DOHH2 (cell line): ENCODE data around the gene C8A.

Experiments
- H3F3A ChIP-seq: fragments of 200-600 bp; sonication (generic), shearing (Covaris generic); 2 replicates; pipeline ENCODE4 v1.6.0; 2016; ENCODE audit warnings: antibody characterized with exemption, mild to moderate bottlenecking; ENCODE audit not compliant: control insufficient read depth, insufficient read depth
- H3K27ac ChIP-seq: fragments of 200-600 bp; sonication (generic); 2 replicates; pipeline ENCODE4 v1.5.1; 2014; ENCODE audit warnings: low read depth, mild to moderate bottlenecking, low read length, moderate library complexity
- H3K27me3 ChIP-seq: fragments of 200-600 bp; sonication (generic); 2 replicates; pipeline ENCODE4 v1.6.1; 2014; ENCODE audit warnings: mild to moderate bottlenecking, low read length, mixed read lengths; ENCODE audit not compliant: control insufficient read depth
- H3K36me3 ChIP-seq: fragments of 200-600 bp; sonication (generic); 2 replicates; pipeline ENCODE4 v1.6.1; 2014; ENCODE audit warnings: mild to moderate bottlenecking, low read length, moderate library complexity, mixed read lengths; ENCODE audit not compliant: control insufficient read depth
- H3K4me1 ChIP-seq: fragments of 200-600 bp; sonication (generic); 2 replicates; pipeline ENCODE4 v1.6.1; 2014; ENCODE audit warnings: mild to moderate bottlenecking, low read length, mixed read lengths; ENCODE audit not compliant: control insufficient read depth
- H3K4me2 ChIP-seq: fragments of 200-600 bp; sonication (generic); 2 replicates; pipeline ENCODE4 v1.6.0; 2014; ENCODE audit warnings: mild to moderate bottlenecking, low read length, moderate library complexity
- H3K4me3 ChIP-seq: fragments of 200-600 bp; sonication (generic); 2 replicates; pipeline ENCODE4 v1.5.1; 2014; ENCODE audit warnings: mild to moderate bottlenecking, low read length, mixed read lengths
- H3K79me2 ChIP-seq: fragments of 200-600 bp; sonication (generic); 2 replicates; pipeline ENCODE4 v1.6.1; 2014; ENCODE audit warnings: mild to moderate bottlenecking, low read length, mixed read lengths; ENCODE audit not compliant: control insufficient read depth
- H3K9me2 ChIP-seq: fragments of 200-600 bp; sonication (generic); replicated peaks from 2 replicates; pipeline ENCODE4 v1.6.1; 2014; ENCODE audit warnings: mild to moderate bottlenecking, low read length, mixed read lengths; ENCODE audit not compliant: control insufficient read depth
- H3K9me3 ChIP-seq: fragments of 200-600 bp; sonication (generic); 2 replicates; pipeline ENCODE4 v1.6.1; 2014; ENCODE audit warnings: antibody characterized with exemption, low read length, mixed read lengths; ENCODE audit not compliant: control insufficient read depth, insufficient read depth
- H4K20me1 ChIP-seq: fragments of 200-600 bp; sonication (generic); 2 replicates; pipeline ENCODE4 v1.6.0; 2014; ENCODE audit warnings: low read depth, mild to moderate bottlenecking, antibody characterized with exemption, low read length, moderate library complexity; ENCODE audit not compliant: control insufficient read depth, insufficient read depth
- EZH2phosphoT487 ChIP-seq: fragments of 200-600 bp; sonication (generic); IDR thresholded peaks from 2 replicates; pipeline ENCODE4 v1.6.1; 2017; ENCODE audit warnings: borderline replicate concordance, mild to moderate bottlenecking, antibody characterized with exemption, low read length, moderate library complexity, mixed read lengths
- TF ChIP-seq, protein P1 (sequence below): fragments of 200-600 bp; sonication (generic); IDR thresholded peaks from one replicate; pipeline ENCODE4 v1.5.1; 2014; ENCODE audit warnings: antibody characterized with exemption, mild to moderate bottlenecking, low read depth, low read length; ENCODE audit not compliant: poor library complexity, severe bottlenecking

C8A gene

DNA sequence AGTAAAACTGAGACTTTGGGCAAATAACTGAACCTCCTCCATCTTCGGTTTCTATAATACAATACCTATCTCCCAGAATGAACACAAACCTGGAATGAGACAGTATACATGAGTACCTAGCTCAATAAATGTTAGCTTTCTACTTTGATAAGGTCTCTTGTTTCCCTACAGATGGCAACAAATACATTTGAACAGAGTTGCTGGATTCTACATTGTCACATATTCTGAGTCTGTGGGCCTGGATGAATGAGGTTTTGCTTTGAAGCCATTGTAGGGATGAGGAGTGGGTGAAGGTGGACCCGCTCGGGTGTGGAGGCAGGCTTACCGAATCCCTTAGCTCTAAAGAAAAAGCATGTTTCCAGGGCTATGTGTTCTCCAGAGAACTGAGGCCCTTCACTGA, 21.5 kb upstream of the C8A start:
- Histone ChIP-seq H3K79me2 (no peaks in the 10 kb centered on the region), H3K9me2 (no peaks in the 10 kb centered on the region), H3K36me3 (no peaks in the 10 kb centered on the region), H3K4me3 (no peak overlapping the region), H3K27ac (no peak overlapping the region), H3F3A (no peaks in the 10 kb centered on the region), H3K27me3 (no peaks in the 10 kb centered on the region), H4K20me1 (no peaks in the 10 kb centered on the region), H3K4me2 (no peak overlapping the region), H3K9me3 (no peaks in the 10 kb centered on the region), H3K4me1 (no peaks in the 10 kb centered on the region)
- TF ChIP-seq, protein P1, sequence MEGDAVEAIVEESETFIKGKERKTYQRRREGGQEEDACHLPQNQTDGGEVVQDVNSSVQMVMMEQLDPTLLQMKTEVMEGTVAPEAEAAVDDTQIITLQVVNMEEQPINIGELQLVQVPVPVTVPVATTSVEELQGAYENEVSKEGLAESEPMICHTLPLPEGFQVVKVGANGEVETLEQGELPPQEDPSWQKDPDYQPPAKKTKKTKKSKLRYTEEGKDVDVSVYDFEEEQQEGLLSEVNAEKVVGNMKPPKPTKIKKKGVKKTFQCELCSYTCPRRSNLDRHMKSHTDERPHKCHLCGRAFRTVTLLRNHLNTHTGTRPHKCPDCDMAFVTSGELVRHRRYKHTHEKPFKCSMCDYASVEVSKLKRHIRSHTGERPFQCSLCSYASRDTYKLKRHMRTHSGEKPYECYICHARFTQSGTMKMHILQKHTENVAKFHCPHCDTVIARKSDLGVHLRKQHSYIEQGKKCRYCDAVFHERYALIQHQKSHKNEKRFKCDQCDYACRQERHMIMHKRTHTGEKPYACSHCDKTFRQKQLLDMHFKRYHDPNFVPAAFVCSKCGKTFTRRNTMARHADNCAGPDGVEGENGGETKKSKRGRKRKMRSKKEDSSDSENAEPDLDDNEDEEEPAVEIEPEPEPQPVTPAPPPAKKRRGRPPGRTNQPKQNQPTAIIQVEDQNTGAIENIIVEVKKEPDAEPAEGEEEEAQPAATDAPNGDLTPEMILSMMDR = no peak
- TF ChIP-seq EZH2phosphoT487 = no peak

DNA sequence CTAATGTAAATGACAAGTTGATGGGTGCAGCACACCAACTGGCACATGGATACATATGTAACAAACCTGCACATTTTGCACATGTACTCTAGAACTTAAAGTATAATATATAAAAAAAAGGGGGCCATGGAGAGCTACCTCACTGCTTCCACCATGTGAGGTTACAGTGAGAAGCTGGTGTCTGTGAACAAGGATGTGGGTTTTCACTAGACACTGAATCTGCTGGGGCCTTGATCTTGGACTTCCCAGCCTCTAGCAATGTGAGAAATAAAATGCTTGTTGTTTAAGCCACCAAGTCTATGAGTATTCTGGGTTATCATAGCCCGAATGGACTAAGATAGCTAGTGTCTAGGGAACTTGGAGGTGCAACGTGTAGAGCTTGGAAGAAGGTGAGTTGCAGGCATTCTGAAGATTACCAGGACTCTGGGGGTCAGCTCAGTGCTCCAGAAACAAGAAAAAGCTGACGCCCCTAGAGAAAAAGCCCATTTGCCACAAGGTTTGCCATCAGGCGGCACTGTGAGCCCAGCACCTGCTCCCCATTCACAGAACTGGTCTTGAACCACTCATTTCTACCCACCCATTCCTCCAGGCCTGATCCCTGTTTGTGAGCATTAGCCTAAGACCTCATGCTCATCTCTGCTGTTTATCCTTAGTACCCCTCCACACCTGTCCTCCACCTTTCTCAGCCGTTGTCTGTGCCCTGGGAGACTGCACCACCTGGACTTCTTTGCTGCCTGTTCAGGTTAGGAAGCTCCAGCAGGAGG, 20.3 kb upstream of the C8A start:
- Histone ChIP-seq H3K9me2 (no peaks in the 10 kb centered on the region), H3K27me3 (no peaks in the 10 kb centered on the region), H4K20me1 (no peaks in the 10 kb centered on the region), H3K36me3 (no peaks in the 10 kb centered on the region), H3K4me3 (no peak overlapping the region), H3K4me1 (no peaks in the 10 kb centered on the region), H3K4me2 (no peak overlapping the region), H3K27ac (no peak overlapping the region), H3F3A (no peaks in the 10 kb centered on the region), H3K79me2 (no peaks in the 10 kb centered on the region), H3K9me3 (no peaks in the 10 kb centered on the region)
- TF ChIP-seq, protein P1 = no peak
- no peak for TF ChIP-seq EZH2phosphoT487

- Histone ChIP-seq H3K79me2 (no peaks in the 10 kb centered on the region), H3K9me3 (no peaks in the 10 kb centered on the region), H3K27me3 (no peaks in the 10 kb centered on the region), H3K4me3 (no peak overlapping the region), H3K4me1 (no peaks in the 10 kb centered on the region), H3F3A (no peaks in the 10 kb centered on the region), H4K20me1 (no peaks in the 10 kb centered on the region), H3K27ac (no peak overlapping the region), H3K36me3 (no peaks in the 10 kb centered on the region), H3K4me2 (no peak overlapping the region), H3K9me2 (no peaks in the 10 kb centered on the region)
- no peak for TF ChIP-seq EZH2phosphoT487
- TF ChIP-seq, protein P1 = no peak
Observed at GRCh38 chr1:56835657-56836056, 18.9 kb upstream of the C8A start.
